ENCODE measurements around the gene BUD13.

Gene BUD13

GRCh38 chr11:116777056-116777455 is 4.3 kb upstream of the BUD13 start:
- no peak overlapping the region for H4K8ac ChIP-seq (ENCODE audit: low read depth, low read length)
- no peak overlapping the region for H3K9ac ChIP-seq (ENCODE audit: low read length)
- no peak overlapping the region for H3K27ac ChIP-seq (ENCODE audit: low read depth, low read length)
- no CpG with 5 or more reads among the region's 7 CpGs for WGBS (ENCODE audit: extremely low coverage, insufficient coverage, insufficient read length)
- no peak overlapping the region for H2BK120ac ChIP-seq (ENCODE audit: insufficient read depth, low read length, poor library complexity)
- H3K9me3 ChIP-seq (ENCODE audit: insufficient read depth, low read depth, low read length) = no peaks in the 10 kb centered on the region
- no peak overlapping the region for H3K18ac ChIP-seq (ENCODE audit: low read length)
- H3K79me2 ChIP-seq (ENCODE audit: control insufficient read depth, insufficient read depth, low read length, poor library complexity) = peaks cover 5% of the 10 kb centered on the region
- no peak overlapping the region for H3K14ac ChIP-seq (ENCODE audit: low read length)
- H4K91ac ChIP-seq (ENCODE audit: low read depth, low read length) = no peak overlapping the region
- H3K4me3 ChIP-seq (ENCODE audit: low read depth, low read length) = no peak overlapping the region
- peak in 1 of 2 donors; percentile 54 for DNase-seq
- no peak overlapping the region for H2AFZ ChIP-seq (ENCODE audit: insufficient read depth, low read length, poor library complexity)
- H3K79me1 ChIP-seq (ENCODE audit: low read length) = peaks cover 5% of the 10 kb centered on the region
- no peaks in the 10 kb centered on the region for H3K4me1 ChIP-seq (ENCODE audit: control insufficient read depth in 1 of 2, insufficient read depth in 2 of 2, low read length in 2 of 2)
- no peaks in the 10 kb centered on the region for H3K27me3 ChIP-seq (ENCODE audit: insufficient read depth, low read length)
- H3K36me3 ChIP-seq (ENCODE audit: control insufficient read depth in 1 of 2, insufficient read depth in 2 of 2, low read length in 2 of 2) = peaks cover 14 to 25% of the 10 kb centered on the region in 2 experiments
- H3K4me2 ChIP-seq (ENCODE audit: low read length) = no peak overlapping the region
- H2BK12ac ChIP-seq (ENCODE audit: low read length) = no peak overlapping the region
- H3K4ac ChIP-seq (ENCODE audit: low read depth, low read length) = no peak overlapping the region
- no peak overlapping the region for H3K23ac ChIP-seq (ENCODE audit: low read length)
- no peak overlapping the region for H2AK5ac ChIP-seq (ENCODE audit: low read length)
- no peak overlapping the region for H4K12ac ChIP-seq (ENCODE audit: low read depth, low read length)
- H2BK5ac ChIP-seq (ENCODE audit: low read depth, low read length, poor library complexity) = no peak overlapping the region

- Histone ChIP-seq H3K9me3 (ENCODE audit: insufficient read depth, low read depth, low read length) (no peaks in the 10 kb centered on the region), H3K4ac (ENCODE audit: low read depth, low read length) (no peak overlapping the region), H3K27ac (ENCODE audit: low read depth, low read length) (no peak overlapping the region), H2BK120ac (ENCODE audit: insufficient read depth, low read length, poor library complexity) (no peak overlapping the region), H3K27me3 (ENCODE audit: insufficient read depth, low read length) (no peaks in the 10 kb centered on the region), H2BK12ac (ENCODE audit: low read length) (no peak overlapping the region), H3K4me1 (ENCODE audit: control insufficient read depth in 1 of 2, insufficient read depth in 2 of 2, low read length in 2 of 2) (peaks cover 3 to 5% of the 10 kb centered on the region in 2 experiments), H2BK5ac (ENCODE audit: low read depth, low read length, poor library complexity) (no peak overlapping the region), H3K79me1 (ENCODE audit: low read length) (peaks cover 5% of the 10 kb centered on the region), H3K79me2 (ENCODE audit: control insufficient read depth, insufficient read depth, low read length, poor library complexity) (peaks cover 5% of the 10 kb centered on the region), H4K91ac (ENCODE audit: low read depth, low read length) (no peak overlapping the region), H3K36me3 (ENCODE audit: control insufficient read depth in 1 of 2, insufficient read depth in 2 of 2, low read length in 2 of 2) (peaks cover 9 to 22% of the 10 kb centered on the region in 2 experiments), H3K14ac (ENCODE audit: low read length) (no peak overlapping the region), H3K9ac (ENCODE audit: low read length) (no peak overlapping the region), H2AK5ac (ENCODE audit: low read length) (no peak overlapping the region), H3K23ac (ENCODE audit: low read length) (no peak overlapping the region), H2AFZ (ENCODE audit: insufficient read depth, low read length, poor library complexity) (no peak overlapping the region), H3K18ac (ENCODE audit: low read length) (no peak overlapping the region), H4K12ac (ENCODE audit: low read depth, low read length) (no peak overlapping the region), H3K4me2 (ENCODE audit: low read length) (no peak overlapping the region), H3K4me3 (ENCODE audit: low read depth, low read length) (no peak overlapping the region), H4K8ac (ENCODE audit: low read depth, low read length) (no peak overlapping the region)
- DNase-seq = peak in 1 of 2 donors; percentile 23
Observed at GRCh38 chr11:116776522-116776984, 3.8 kb upstream of the BUD13 start.

DNA sequence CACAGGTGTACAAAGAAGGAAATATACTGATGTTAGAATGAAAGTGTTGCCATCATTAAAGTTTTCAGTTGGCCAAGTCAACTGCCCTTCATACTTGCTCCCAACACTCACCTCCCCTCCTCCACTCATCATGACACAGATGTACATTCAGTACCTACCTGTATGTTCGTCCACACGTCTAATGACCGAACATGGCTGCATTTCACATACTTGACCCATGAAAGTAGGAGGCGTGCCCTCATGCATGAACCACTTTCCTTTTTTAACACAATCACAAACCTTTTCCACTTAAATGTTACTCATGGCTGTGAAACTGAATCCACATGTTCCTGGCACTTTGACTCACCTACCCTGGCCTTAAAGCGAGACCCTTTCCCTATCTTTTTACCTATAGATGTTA is 3.2 kb upstream of the BUD13 start:
- no CpG with 5 or more reads among the region's 5 CpGs for WGBS (ENCODE audit: extremely low coverage, insufficient coverage, insufficient read length)
- H3K27me3 ChIP-seq (ENCODE audit: insufficient read depth, low read length) = no peaks in the 10 kb centered on the region
- no peak overlapping the region for H3K18ac ChIP-seq (ENCODE audit: low read length)

GRCh38 chr11:116774661-116775060 is 1.9 kb upstream of the BUD13 start:
- Histone ChIP-seq H3K4me1 (ENCODE audit: control insufficient read depth in 1 of 2, insufficient read depth in 2 of 2, low read length in 2 of 2) (peaks cover 4 to 6% of the 10 kb centered on the region in 2 experiments), H3K9ac (ENCODE audit: low read length) (no peak overlapping the region), H3K23ac (ENCODE audit: low read length) (no peak overlapping the region), H2AFZ (ENCODE audit: insufficient read depth, low read length, poor library complexity) (no peak overlapping the region), H3K9me3 (ENCODE audit: insufficient read depth, low read depth, low read length) (no peaks in the 10 kb centered on the region), H3K79me1 (ENCODE audit: low read length) (peaks cover 5% of the 10 kb centered on the region), H3K79me2 (ENCODE audit: control insufficient read depth, insufficient read depth, low read length, poor library complexity) (peaks cover 5% of the 10 kb centered on the region), H3K27ac (ENCODE audit: low read depth, low read length) (no peak overlapping the region), H3K4ac (ENCODE audit: low read depth, low read length) (no peak overlapping the region), H3K36me3 (ENCODE audit: control insufficient read depth in 1 of 2, insufficient read depth in 2 of 2, low read length in 2 of 2) (peaks cover 9 to 21% of the 10 kb centered on the region in 2 experiments), H3K4me3 (ENCODE audit: low read depth, low read length) (no peak overlapping the region), H4K12ac (ENCODE audit: low read depth, low read length) (no peak overlapping the region), H4K8ac (ENCODE audit: low read depth, low read length) (no peak overlapping the region), H2BK120ac (ENCODE audit: insufficient read depth, low read length, poor library complexity) (no peak overlapping the region), H3K14ac (ENCODE audit: low read length) (no peak overlapping the region), H2BK5ac (ENCODE audit: low read depth, low read length, poor library complexity) (no peak overlapping the region), H3K27me3 (ENCODE audit: insufficient read depth, low read length) (no peaks in the 10 kb centered on the region), H2BK12ac (ENCODE audit: low read length) (no peak overlapping the region), H3K18ac (ENCODE audit: low read length) (no peak overlapping the region), H4K91ac (ENCODE audit: low read depth, low read length) (no peak overlapping the region), H3K4me2 (ENCODE audit: low read length) (no peak overlapping the region), H2AK5ac (ENCODE audit: low read length) (no peak overlapping the region)
- no peak for DNase-seq
- WGBS (ENCODE audit: extremely low coverage, insufficient coverage, insufficient read length) = no CpG with 5 or more reads among the region's 5 CpGs

More for the DNA sequence above, 3.2 kb upstream of the BUD13 start:
- Histone ChIP-seq H2AFZ (ENCODE audit: insufficient read depth, low read length, poor library complexity) (no peak overlapping the region), H2BK5ac (ENCODE audit: low read depth, low read length, poor library complexity) (no peak overlapping the region), H4K91ac (ENCODE audit: low read depth, low read length) (no peak overlapping the region), H2AK5ac (ENCODE audit: low read length) (no peak overlapping the region), H3K4me3 (ENCODE audit: low read depth, low read length) (no peak overlapping the region), H3K4me2 (ENCODE audit: low read length) (no peak overlapping the region), H4K8ac (ENCODE audit: low read depth, low read length) (no peak overlapping the region), H3K9me3 (ENCODE audit: insufficient read depth, low read depth, low read length) (no peaks in the 10 kb centered on the region), H3K14ac (ENCODE audit: low read length) (no peak overlapping the region), H3K79me2 (ENCODE audit: control insufficient read depth, insufficient read depth, low read length, poor library complexity) (peaks cover 5% of the 10 kb centered on the region), H3K27ac (ENCODE audit: low read depth, low read length) (no peak overlapping the region), H3K4me1 (ENCODE audit: control insufficient read depth in 1 of 2, insufficient read depth in 2 of 2, low read length in 2 of 2) (peaks cover 4 to 6% of the 10 kb centered on the region in 2 experiments), H3K9ac (ENCODE audit: low read length) (no peak overlapping the region), H4K12ac (ENCODE audit: low read depth, low read length) (no peak overlapping the region), H3K36me3 (ENCODE audit: control insufficient read depth in 1 of 2, insufficient read depth in 2 of 2, low read length in 2 of 2) (peaks cover 9 to 21% of the 10 kb centered on the region in 2 experiments), H2BK12ac (ENCODE audit: low read length) (no peak overlapping the region), H3K4ac (ENCODE audit: low read depth, low read length) (no peak overlapping the region), H2BK120ac (ENCODE audit: insufficient read depth, low read length, poor library complexity) (no peak overlapping the region), H3K79me1 (ENCODE audit: low read length) (peaks cover 5% of the 10 kb centered on the region), H3K23ac (ENCODE audit: low read length) (no peak overlapping the region)
- peak; percentile 14 to 20 for DNase-seq

All from trophoblast cell (in vitro differentiated cells and primary cell).